Esophagus muscularis mucosa (tissue), 4 donors: ENCODE measurements around the gene KCNJ18.
"Not testable (repeated sequence)": the region's sequence is repeated elsewhere in the genome, so short reads cannot be mapped to it uniquely, and the experiment has no call there.

Source experiments
- CTCF ChIP-seq, 3 experiments: fragments of 200-600 bp in 2 of 3; fragments of 450-650 bp in 1 of 3; sonication (generic) in 2 of 3; IDR thresholded peaks; one replicate each; pipeline ENCODE4 v1.5.1; 2017 to 2019; ENCODE audit warnings: antibody characterized with exemption in 3 of 3, mild to moderate bottlenecking in 2 of 3, moderate library complexity in 1 of 3
- EP300 ChIP-seq: sonication (generic); formaldehyde crosslinking; IDR thresholded peaks from one replicate; pipeline ENCODE4 v1.6.1; 2017; ENCODE audit warnings: antibody characterized with exemption
- POLR2A ChIP-seq: fragments of 450-650 bp; IDR thresholded peaks from one replicate; pipeline ENCODE4 v1.6.1; 2017; ENCODE audit warnings: antibody characterized with exemption, moderate library complexity, mild to moderate bottlenecking, low read depth
- POLR2AphosphoS5 ChIP-seq, 2 donors: sonication (generic); formaldehyde crosslinking; IDR thresholded peaks; one replicate each; pipeline ENCODE4 v1.6.1; 2017; ENCODE audit warnings: antibody characterized with exemption in 2 of 2

- TF ChIP-seq CTCF (IDR thresholded peaks at IDR 0.05); POLR2A; EP300; POLR2AphosphoS5 (IDR thresholded peaks at IDR 0.05): not testable (repeated sequence)
These were observed 362 bp downstream of the KCNJ18 start for GRCh38 chr17:21692704-21693065.
